ENCODE data around the gene ENPP1. TPM values are rescaled to one million over a fixed set of nuclear protein-coding genes. Genes with fewer than 3 reads are reported as not detected.

Gene ENPP1
- total and polyA plus RNA-seq, 2 donors (not counting 1 experiment from before 2014, with no cell fraction given), result 0.13 to 0.42 TPM

- TF ChIP-seq EZH2 (IDR thresholded peaks at IDR 0.05; ENCODE audit: borderline replicate concordance, insufficient read depth, low read depth, low read length, poor library complexity, severe bottlenecking), result no peak
- no peak for TF ChIP-seq CTCF (IDR thresholded peaks at IDR 0.05)
- Histone ChIP-seq H2AFZ (ENCODE audit: insufficient read depth, low read depth, low read length, poor library complexity, severe bottlenecking) (no peak overlapping the region), H3K27me3 (replicated peaks in 1 of 4; ENCODE audit: control extremely low read depth in 1 of 4, control insufficient read depth in 3 of 4, insufficient read depth in 4 of 4, low read length in 3 of 4) (peaks cover 0 to 2% (median 0%) of the 10 kb centered on the region in 4 experiments), H3K4me1 (ENCODE audit: control insufficient read depth in 2 of 2, insufficient read depth in 2 of 2, low read length in 2 of 2) (no peaks in the 10 kb centered on the region), H3K4me2 (replicated peaks; ENCODE audit: low read depth, low read length, poor library complexity, severe bottlenecking) (no peak overlapping the region), H3K4me3 (ENCODE audit: control extremely low read depth in 1 of 5, extremely low read depth in 1 of 5, insufficient read depth in 1 of 5, low read depth in 2 of 5, low read length in 4 of 5) (no peak overlapping the region), H4K20me1 (ENCODE audit: control insufficient read depth, insufficient read depth, low read length, poor library complexity, severe bottlenecking) (no peaks in the 10 kb centered on the region), H3K79me2 (ENCODE audit: control insufficient read depth, insufficient read depth, low read length) (no peaks in the 10 kb centered on the region), H3K36me3 (replicated peaks in 1 of 2; ENCODE audit: control extremely low read depth in 1 of 2, control insufficient read depth in 1 of 2, extremely low read depth in 1 of 2, insufficient read depth in 2 of 2, low read length in 1 of 2) (no peaks in the 10 kb centered on the region), H3K9me3 (ENCODE audit: control extremely low read depth in 1 of 3, control insufficient read depth in 2 of 3, insufficient read depth in 1 of 3, low read length in 2 of 3) (no peaks in the 10 kb centered on the region), H3K9ac (ENCODE audit: low read length) (no peak overlapping the region), H3K27ac (ENCODE audit: low read length in 2 of 2) (no peak overlapping the region)
- ChIA-PET CTCF (no interaction called here), POLR2A (no interaction called here)
- WGBS (ENCODE audit: insufficient coverage), result no CpG with 5 or more reads among the region's 1 CpG
- DNase-seq (no peak), ATAC-seq (ENCODE audit: low read depth) (no peak)
- no peaks in the 10 kb centered on the region for H3K4me1 Mint-ChIP-seq
- H3K4me3 Mint-ChIP-seq, result no peak overlapping the region
- H3K27me3 Mint-ChIP-seq, result peaks cover 11% of the 10 kb centered on the region
- intact Hi-C loops (cut with micrococcal nuclease), result no loop called here
- no peak overlapping the region for H3K27ac Mint-ChIP-seq
- H3K9me3 Mint-ChIP-seq (ENCODE audit: insufficient read depth), result no peaks in the 10 kb centered on the region
Measured at GRCh38 chr6:131838051-131838450, 30.2 kb downstream of the ENPP1 start.

- peaks cover 0 to 2% (median 0%) of the 10 kb centered on the region in 4 experiments for H3K27me3 ChIP-seq (replicated peaks in 1 of 4; ENCODE audit: control extremely low read depth in 1 of 4, control insufficient read depth in 3 of 4, insufficient read depth in 4 of 4, low read length in 3 of 4)
- CTCF ChIA-PET, result no interaction called here
- ATAC-seq (ENCODE audit: low read depth), result no peak
- no peak overlapping the region for H3K4me3 ChIP-seq (ENCODE audit: control extremely low read depth in 1 of 5, extremely low read depth in 1 of 5, insufficient read depth in 1 of 5, low read depth in 2 of 5, low read length in 4 of 5)
- no peak overlapping the region for H3K4me2 ChIP-seq (replicated peaks; ENCODE audit: low read depth, low read length, poor library complexity, severe bottlenecking)
- no peaks in the 10 kb centered on the region for H3K36me3 ChIP-seq (replicated peaks in 1 of 2; ENCODE audit: control extremely low read depth in 1 of 2, control insufficient read depth in 1 of 2, extremely low read depth in 1 of 2, insufficient read depth in 2 of 2, low read length in 1 of 2)
- no peak for DNase-seq
- intact Hi-C loops (cut with micrococcal nuclease), result no loop called here
- H3K9me3 ChIP-seq (ENCODE audit: control extremely low read depth in 1 of 3, control insufficient read depth in 2 of 3, insufficient read depth in 1 of 3, low read length in 2 of 3), result no peaks in the 10 kb centered on the region
- no peaks in the 10 kb centered on the region for H3K79me2 ChIP-seq (ENCODE audit: control insufficient read depth, insufficient read depth, low read length)
- Mint-ChIP-seq H3K9me3 (ENCODE audit: insufficient read depth) (no peaks in the 10 kb centered on the region), H3K27ac (no peak overlapping the region), H3K27me3 (peaks cover 11% of the 10 kb centered on the region), H3K4me3 (no peak overlapping the region), H3K4me1 (no peaks in the 10 kb centered on the region)
- H3K27ac ChIP-seq (ENCODE audit: low read length in 2 of 2), result no peak overlapping the region
- no peak overlapping the region for H2AFZ ChIP-seq (ENCODE audit: insufficient read depth, low read depth, low read length, poor library complexity, severe bottlenecking)
- H4K20me1 ChIP-seq (ENCODE audit: control insufficient read depth, insufficient read depth, low read length, poor library complexity, severe bottlenecking), result no peaks in the 10 kb centered on the region
- H3K9ac ChIP-seq (ENCODE audit: low read length), result no peak overlapping the region
- TF ChIP-seq EZH2 (IDR thresholded peaks at IDR 0.05; ENCODE audit: borderline replicate concordance, insufficient read depth, low read depth, low read length, poor library complexity, severe bottlenecking), result no peak
- no peak for TF ChIP-seq CTCF (IDR thresholded peaks at IDR 0.05)
- H3K4me1 ChIP-seq (ENCODE audit: control insufficient read depth in 2 of 2, insufficient read depth in 2 of 2, low read length in 2 of 2), result no peaks in the 10 kb centered on the region
- POLR2A ChIA-PET, result no interaction called here
Measured at GRCh38 chr6:131839388-131839787, 31.6 kb downstream of the ENPP1 start.
